ENCODE data around the gene OMP. TPM values are rescaled to one million over a fixed set of nuclear protein-coding genes. Genes with fewer than 3 reads are reported as not detected.

The OMP gene
- total RNA-seq, 2 experiments from 2014 or later, result not detected

DNA sequence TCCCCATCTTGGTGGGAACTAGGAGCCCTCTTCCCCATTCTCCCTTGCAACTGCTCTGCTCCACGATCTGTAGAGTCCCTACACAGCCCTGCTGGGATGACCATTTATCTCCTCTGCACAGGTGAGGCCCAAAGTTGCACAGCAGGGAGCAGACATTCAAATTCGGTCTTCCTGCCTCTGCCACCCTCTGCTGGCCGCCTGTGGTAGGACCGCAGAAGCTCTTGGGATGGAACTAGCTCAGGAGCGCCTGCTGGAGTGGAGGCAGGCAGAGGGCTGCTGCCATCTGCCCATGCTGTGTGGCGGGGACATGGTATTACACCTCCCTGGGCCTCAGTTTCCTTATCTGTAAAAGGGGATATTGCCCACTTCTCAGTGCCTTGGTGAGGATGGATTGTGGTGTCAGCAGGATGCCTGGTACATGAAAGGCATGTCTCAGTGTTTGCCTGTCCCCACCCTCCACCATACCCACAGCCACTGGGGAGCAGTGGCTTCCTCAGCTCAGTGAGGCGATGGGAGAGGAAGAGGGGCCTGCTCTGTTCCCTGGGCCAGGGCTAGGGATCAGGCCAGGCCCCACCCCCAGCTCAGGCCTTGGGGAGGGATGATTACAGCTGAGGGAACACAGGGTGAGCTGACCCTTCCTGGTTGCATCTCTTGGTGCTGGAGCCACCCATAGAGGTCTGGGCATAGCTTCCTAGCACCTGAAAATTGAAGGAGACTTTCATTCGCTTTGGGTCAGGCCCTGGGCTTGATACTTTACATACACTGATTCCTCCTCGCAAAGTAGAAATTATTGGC is 11.3 kb upstream of the OMP start:
- H3K36me3 Mint-ChIP-seq (ENCODE audit: low read depth), result no peaks in the 10 kb centered on the region
- Histone ChIP-seq H3K27me3 (ENCODE audit: control insufficient read depth in 1 of 2, insufficient read depth in 2 of 2, low read length in 2 of 2) (no peaks in the 10 kb centered on the region), H3K4me1 (ENCODE audit: insufficient read depth, low read length) (peaks cover 7% of the 10 kb centered on the region), H3K4me3 (ENCODE audit: low read length) (no peak overlapping the region), H3K27ac (ENCODE audit: low read depth in 1 of 2, low read length in 2 of 2) (no peak overlapping the region), H3K36me3 (ENCODE audit: insufficient read depth, low read length) (no peaks in the 10 kb centered on the region), H3K9me3 (ENCODE audit: control insufficient read depth in 1 of 2, insufficient read depth in 1 of 2, low read length in 2 of 2) (no peaks in the 10 kb centered on the region)
- H3K9me3 Mint-ChIP-seq, result no peaks in the 10 kb centered on the region
- no peak overlapping the region for H3K27ac Mint-ChIP-seq
- peaks cover 5% of the 10 kb centered on the region for H3K4me1 Mint-ChIP-seq (ENCODE audit: low read depth)
- ChIA-PET CTCF (interaction anchor here (0.6 to 3.4 kb wide), 18 partner anchors 8 to 173 kb away, joined by 3 to 78 read pairs (median 4); partner anchors contain the start of gene CAPN5), POLR2A (interaction anchor here (1.0 to 1.3 kb wide), 5 partner anchors 10 to 46 kb away, joined by 3 to 16 read pairs (median 4); partner anchors contain the start of gene CAPN5)
- intact Hi-C loops (cut with DNase I, micrococcal nuclease), result loop anchor here (1.0 to 5.0 kb wide), 7 partner anchors 25 to 359 kb away; partner anchors contain the start of gene CAPN5 (in 1 of the 2)
- no peak overlapping the region for H3K4me3 Mint-ChIP-seq
- ATAC-seq (ENCODE audit: poor library complexity) (peak; percentile 99), DNase-seq (peak; percentile 65 to 86 (median 74))
- TF ChIP-seq, protein P1, sequence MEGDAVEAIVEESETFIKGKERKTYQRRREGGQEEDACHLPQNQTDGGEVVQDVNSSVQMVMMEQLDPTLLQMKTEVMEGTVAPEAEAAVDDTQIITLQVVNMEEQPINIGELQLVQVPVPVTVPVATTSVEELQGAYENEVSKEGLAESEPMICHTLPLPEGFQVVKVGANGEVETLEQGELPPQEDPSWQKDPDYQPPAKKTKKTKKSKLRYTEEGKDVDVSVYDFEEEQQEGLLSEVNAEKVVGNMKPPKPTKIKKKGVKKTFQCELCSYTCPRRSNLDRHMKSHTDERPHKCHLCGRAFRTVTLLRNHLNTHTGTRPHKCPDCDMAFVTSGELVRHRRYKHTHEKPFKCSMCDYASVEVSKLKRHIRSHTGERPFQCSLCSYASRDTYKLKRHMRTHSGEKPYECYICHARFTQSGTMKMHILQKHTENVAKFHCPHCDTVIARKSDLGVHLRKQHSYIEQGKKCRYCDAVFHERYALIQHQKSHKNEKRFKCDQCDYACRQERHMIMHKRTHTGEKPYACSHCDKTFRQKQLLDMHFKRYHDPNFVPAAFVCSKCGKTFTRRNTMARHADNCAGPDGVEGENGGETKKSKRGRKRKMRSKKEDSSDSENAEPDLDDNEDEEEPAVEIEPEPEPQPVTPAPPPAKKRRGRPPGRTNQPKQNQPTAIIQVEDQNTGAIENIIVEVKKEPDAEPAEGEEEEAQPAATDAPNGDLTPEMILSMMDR (IDR thresholded peaks at IDR 0.05), result peak; percentile 89
- H3K27me3 Mint-ChIP-seq, result no peaks in the 10 kb centered on the region

DNA sequence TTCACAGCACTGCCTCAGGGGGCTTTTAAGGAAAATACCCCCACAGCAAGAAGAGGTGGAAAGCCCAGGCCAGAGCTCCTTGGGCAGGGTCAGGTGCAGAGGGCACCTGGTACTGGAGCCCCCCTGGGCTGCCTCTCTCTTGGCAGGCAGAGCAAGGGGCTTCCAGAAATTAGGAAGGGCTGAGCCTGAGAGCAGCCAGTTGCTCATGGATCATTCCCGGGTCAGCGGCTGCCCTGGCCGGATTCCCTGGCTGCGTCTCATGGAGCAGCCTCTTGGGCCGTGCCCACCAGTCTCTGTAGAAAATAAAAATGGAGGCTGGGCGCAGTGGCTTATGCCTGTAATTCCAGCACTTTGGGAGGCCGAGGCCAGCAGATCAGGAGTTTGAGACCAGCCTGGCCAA is 10.3 kb upstream of the OMP start:
- Histone ChIP-seq H3K4me3 (ENCODE audit: low read length) (no peak overlapping the region), H3K27me3 (ENCODE audit: control insufficient read depth in 1 of 2, insufficient read depth in 2 of 2, low read length in 2 of 2) (no peaks in the 10 kb centered on the region), H3K36me3 (ENCODE audit: insufficient read depth, low read length) (no peaks in the 10 kb centered on the region), H3K27ac (ENCODE audit: low read depth in 1 of 2, low read length in 2 of 2) (no peak overlapping the region), H3K9me3 (ENCODE audit: control insufficient read depth in 1 of 2, insufficient read depth in 1 of 2, low read length in 2 of 2) (no peaks in the 10 kb centered on the region), H3K4me1 (ENCODE audit: insufficient read depth, low read length) (peaks cover 7% of the 10 kb centered on the region)
- ATAC-seq (ENCODE audit: poor library complexity), result no peak
- H3K36me3 Mint-ChIP-seq (ENCODE audit: low read depth), result no peaks in the 10 kb centered on the region
- H3K27me3 Mint-ChIP-seq, result no peaks in the 10 kb centered on the region
- ChIA-PET CTCF (interaction anchor here (1.2 to 3.4 kb wide), 4 partner anchors 9 to 174 kb away, joined by 4 to 78 read pairs (median 6); no protein-coding TSS in a partner anchor), POLR2A (no interaction called here)
- TF ChIP-seq, protein P1 (IDR thresholded peaks at IDR 0.05), result no peak
- H3K9me3 Mint-ChIP-seq, result no peaks in the 10 kb centered on the region
- peaks cover 5% of the 10 kb centered on the region for H3K4me1 Mint-ChIP-seq (ENCODE audit: low read depth)
- intact Hi-C loops (cut with DNase I, micrococcal nuclease), result loop anchor here in 1 of 2 experiments (5.0 kb wide), 1 partner anchor 360 kb away; no protein-coding TSS in a partner anchor
- no peak overlapping the region for H3K27ac Mint-ChIP-seq
- DNase-seq, result no peak
- no peak overlapping the region for H3K4me3 Mint-ChIP-seq

DNA sequence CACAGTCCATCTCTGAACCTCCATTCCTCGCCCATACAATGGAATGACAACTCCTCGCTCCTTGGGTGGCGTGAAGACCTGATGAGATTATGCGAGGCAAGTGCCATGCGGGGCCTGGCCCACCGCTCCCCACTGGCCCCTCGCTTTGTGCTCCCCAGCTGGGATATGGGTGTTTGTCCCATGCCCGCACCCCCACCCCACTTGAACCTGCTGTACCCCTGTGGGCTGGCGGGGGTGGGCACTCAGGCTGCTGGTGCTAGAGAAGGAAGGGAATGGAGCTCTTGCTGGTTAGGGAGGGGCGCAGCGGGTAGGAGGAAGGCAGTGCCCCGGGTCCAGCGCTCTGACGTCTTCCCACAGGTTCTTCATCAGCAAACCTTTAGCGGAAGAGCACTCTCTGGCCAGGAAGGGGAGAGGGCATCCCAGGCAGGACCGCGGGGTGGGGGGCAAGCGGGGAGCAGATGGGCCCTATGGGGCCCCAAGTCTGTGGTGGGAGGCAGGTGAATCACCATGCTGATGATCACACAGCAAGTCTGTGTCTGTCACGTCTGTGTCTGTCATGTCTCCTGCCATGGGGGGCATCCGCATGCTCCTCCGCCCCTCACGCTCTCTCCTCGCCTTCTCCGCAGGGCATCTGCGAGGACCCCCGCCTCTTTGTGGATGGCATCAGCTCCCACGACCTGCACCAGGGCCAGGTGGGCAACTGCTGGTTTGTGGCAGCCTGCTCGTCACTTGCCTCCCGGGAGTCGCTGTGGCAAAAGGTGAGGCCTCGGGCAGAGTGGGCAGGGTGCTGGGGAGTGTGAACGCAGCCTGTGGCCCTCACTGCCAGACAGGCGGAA is 9.4 kb upstream of the OMP start:
- no peaks in the 10 kb centered on the region for H3K9me3 ChIP-seq (ENCODE audit: control insufficient read depth in 1 of 2, insufficient read depth in 1 of 2, low read length in 2 of 2)
- TF ChIP-seq, protein P1 (IDR thresholded peaks at IDR 0.05), result no peak
- no peaks in the 10 kb centered on the region for H3K9me3 Mint-ChIP-seq
- H3K27me3 Mint-ChIP-seq, result no peaks in the 10 kb centered on the region
- H3K27ac ChIP-seq (ENCODE audit: low read depth in 1 of 2, low read length in 2 of 2), result no peak overlapping the region
- H3K27ac Mint-ChIP-seq, result no peak overlapping the region
- no peak overlapping the region for H3K4me3 ChIP-seq (ENCODE audit: low read length)
- H3K4me1 ChIP-seq (ENCODE audit: insufficient read depth, low read length), result peaks cover 7% of the 10 kb centered on the region
- H3K4me3 Mint-ChIP-seq, result no peak overlapping the region
- intact Hi-C loops (cut with DNase I, micrococcal nuclease), result loop anchor here in 1 of 2 experiments (5.0 kb wide), 1 partner anchor 361 kb away; no protein-coding TSS in a partner anchor
- no peaks in the 10 kb centered on the region for H3K27me3 ChIP-seq (ENCODE audit: control insufficient read depth in 1 of 2, insufficient read depth in 2 of 2, low read length in 2 of 2)
- DNase-seq (no peak), ATAC-seq (ENCODE audit: poor library complexity) (no peak)
- H3K36me3 Mint-ChIP-seq (ENCODE audit: low read depth), result no peaks in the 10 kb centered on the region
- ChIA-PET CTCF (interaction anchor here (3.4 kb wide), 1 partner anchor 46 kb away, joined by 78 read pairs; no protein-coding TSS in a partner anchor), POLR2A (no interaction called here)
- peaks cover 5% of the 10 kb centered on the region for H3K4me1 Mint-ChIP-seq (ENCODE audit: low read depth)
- H3K36me3 ChIP-seq (ENCODE audit: insufficient read depth, low read length), result no peaks in the 10 kb centered on the region
